Body of pancreas (tissue), 4 donors: ENCODE results near the gene AGPAT4.

Experiments used
- CTCF ChIP-seq, 7 experiments: fragments of 450-650 bp in 4 of 7; fragments of 200-600 bp in 3 of 7; sonication (generic) in 3 of 7; IDR thresholded peaks; one replicate each; pipeline ENCODE4 v1.5.1; 2016 to 2019; ENCODE audit warnings: antibody characterized with exemption in 7 of 7
- POLR2A ChIP-seq, 3 donors: fragments of 450-650 bp; IDR thresholded peaks; one replicate each; pipeline ENCODE4 v1.6.1; 2016; ENCODE audit warnings: antibody characterized with exemption in 3 of 3, mild to moderate bottlenecking in 2 of 3

DNA sequence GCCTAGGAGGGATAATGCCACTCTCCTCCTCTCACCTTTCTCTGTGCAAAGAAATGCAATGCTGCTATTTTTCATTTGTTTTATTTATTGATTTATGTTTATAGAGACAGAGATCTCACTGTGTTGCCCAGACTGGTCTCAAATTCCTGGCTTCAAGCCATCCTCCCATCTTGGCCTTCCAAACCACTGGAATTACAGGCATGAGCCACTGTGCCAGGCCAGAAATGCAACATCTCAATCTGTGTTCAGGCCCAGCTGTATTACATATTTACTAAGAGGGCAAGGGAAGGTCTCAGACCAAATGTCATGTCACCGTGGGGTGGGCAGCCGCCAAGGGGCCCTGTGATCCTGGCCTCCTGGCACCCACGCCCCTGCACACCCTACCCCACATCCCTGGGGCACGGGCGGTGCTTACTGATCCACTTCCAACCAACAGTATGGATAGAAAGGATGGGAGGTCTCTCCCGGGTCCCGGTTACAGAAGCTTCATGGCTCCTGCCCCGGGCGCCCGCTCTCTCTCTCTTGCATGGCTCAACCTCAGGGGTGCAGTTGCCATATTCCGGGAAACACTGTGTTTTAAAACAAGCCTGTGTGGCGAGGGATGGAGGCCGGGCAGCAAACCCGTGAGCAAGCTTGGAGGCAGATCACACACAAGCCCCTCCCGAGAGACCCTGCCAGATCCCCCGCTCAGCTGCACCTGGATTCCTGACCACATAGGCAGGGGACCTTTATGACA is 111.8 kb downstream of the AGPAT4 start:
- TF ChIP-seq POLR2A (IDR thresholded peaks at IDR 0.05) (no peak), CTCF (IDR thresholded peaks at IDR 0.05) (no peak)
